DOHH2 (cell line): ENCODE results near the gene CLN6.

Experiments
- CTCF ChIP-seq: fragments of 200-600 bp; sonication (generic); IDR thresholded peaks from one replicate; pipeline ENCODE4 v1.5.1; 2014; ENCODE audit warnings: antibody characterized with exemption, mild to moderate bottlenecking, low read depth, low read length; ENCODE audit not compliant: poor library complexity, severe bottlenecking
- EZH2phosphoT487 ChIP-seq: fragments of 200-600 bp; sonication (generic); IDR thresholded peaks from 2 replicates; pipeline ENCODE4 v1.6.1; 2017; ENCODE audit warnings: borderline replicate concordance, mild to moderate bottlenecking, antibody characterized with exemption, low read length, moderate library complexity, mixed read lengths

GRCh38 chr15:68227643-68228142 is 1.8 kb downstream of the CLN6 start:
- TF ChIP-seq CTCF, result no peak
- TF ChIP-seq EZH2phosphoT487, result no peak
